H1 (cell line): ENCODE measurements around the gene C9orf152. TPM values are rescaled to one million over a fixed set of nuclear protein-coding genes. Genes with fewer than 3 reads are reported as not detected.
"Not testable (repeated sequence)": the region's sequence is repeated elsewhere in the genome, so short reads cannot be mapped to it uniquely, and the experiment has no call there.

Experiments
- CTCF ChIA-PET: fragments of 300-600 bp; sonication (Branson Sonifier 250); formaldehyde crosslinking; loops from one replicate; lab custom pipeline; 2021; ENCODE audit not compliant: partially characterized antibody; lab: Charles Lee
- POLR2A ChIA-PET: fragments of 300-600 bp; sonication (Branson Sonifier 250); formaldehyde crosslinking; loops from one replicate; lab custom pipeline; 2021; ENCODE audit warnings: inconsistent platforms; ENCODE audit not compliant: partially characterized antibody; lab: Charles Lee
- DNase-seq, 2 experiments: peaks; one replicate each; pipeline versions ENCODE4 v3.0.0 to v3.0.0-alpha.2; 2010 to 2022; ENCODE audit warnings: low spot score in 2 of 2, low read depth in 1 of 2, mixed read lengths in 1 of 2
- FAIRE-seq: peaks from 2 replicates; lab custom pipeline; 2011; peaks lifted over from hg19 to GRCh38; lab: Jason Lieb, UNC
- H2AFZ ChIP-seq: 2 replicates; pipeline ENCODE4 v1.8.1; 2012; ENCODE audit warnings: low read length, inconsistent platforms
- H2AK5ac ChIP-seq: 2 replicates; pipeline ENCODE4 v1.6.1; 2013; ENCODE audit warnings: low read depth, low read length
- H2BK120ac ChIP-seq: replicated peaks from 2 replicates; pipeline ENCODE3; 2013; ENCODE audit warnings: low read depth, low read length, inconsistent platforms
- H2BK12ac ChIP-seq: 2 replicates; pipeline ENCODE4 v1.6.1; 2013; ENCODE audit warnings: low read depth, low read length
- H2BK15ac ChIP-seq: 2 replicates; pipeline ENCODE4 v1.6.1; 2013; ENCODE audit warnings: low read length
- H2BK20ac ChIP-seq: 2 replicates; pipeline ENCODE4 v1.6.1; 2013; ENCODE audit warnings: low read length
- H2BK5ac ChIP-seq: 2 replicates; pipeline ENCODE4 v1.6.1; 2013; ENCODE audit warnings: low read depth, low read length
- H3K14ac ChIP-seq: 2 replicates; pipeline ENCODE4 v1.6.1; 2013; ENCODE audit warnings: inconsistent platforms; ENCODE audit not compliant: insufficient read length
- H3K18ac ChIP-seq: 2 replicates; pipeline ENCODE4 v1.6.1; 2013; ENCODE audit warnings: low read length; ENCODE audit errors: extremely low read depth
- H3K23ac ChIP-seq: 2 replicates; pipeline ENCODE4 v1.6.1; 2013; ENCODE audit warnings: inconsistent platforms; ENCODE audit not compliant: insufficient read length
- H3K23me2 ChIP-seq: 2 replicates; pipeline ENCODE4 v1.6.1; 2013; ENCODE audit warnings: low read depth, low read length
- H3K27ac ChIP-seq: 2 replicates; pipeline ENCODE4 v1.6.1; 2011; ENCODE audit warnings: low read depth, low read length, inconsistent platforms
- H3K27me3 ChIP-seq, 4 experiments: replicated peaks in 1 of 4; 1 replicate in 1 of 4; 2 replicates in 3 of 4; pipeline versions ENCODE4 v1.6.1 to v1.8.1; 2011 to 2013; ENCODE audit warnings: low read length in 3 of 4, mild to moderate bottlenecking in 3 of 4, inconsistent platforms in 2 of 4, mixed read lengths in 2 of 4, moderate library complexity in 1 of 4; ENCODE audit not compliant: control insufficient read depth in 3 of 4, insufficient read depth in 3 of 4; ENCODE audit errors: extremely low read depth in 1 of 4
- H3K36me3 ChIP-seq, 4 experiments: 2 replicates each; pipeline versions ENCODE4 v1.6.1 to v1.8.1; 2011 to 2013; ENCODE audit warnings: mild to moderate bottlenecking in 4 of 4, low read length in 3 of 4, moderate library complexity in 2 of 4, control low read depth in 1 of 4, inconsistent platforms in 1 of 4; ENCODE audit not compliant: insufficient read depth in 4 of 4, control insufficient read depth in 2 of 4
- H3K4ac ChIP-seq: replicated peaks from 2 replicates; pipeline ENCODE3; 2013; ENCODE audit warnings: low read length, low read depth, mixed read lengths, inconsistent platforms; ENCODE audit not compliant: insufficient read length
- H3K4me1 ChIP-seq, 4 experiments: replicated peaks in 1 of 4; 1 replicate in 1 of 4; 2 replicates in 3 of 4; pipeline versions ENCODE4 v1.6.1 to v1.8.1; 2011 to 2013; ENCODE audit warnings: low read length in 3 of 4, inconsistent platforms in 2 of 4, mixed read lengths in 1 of 4; ENCODE audit not compliant: insufficient read depth in 4 of 4, control insufficient read depth in 3 of 4
- H3K4me2 ChIP-seq, 2 experiments: 2 replicates each; pipeline versions ENCODE4 v1.6.1 to v1.8.1; 2011 to 2013; ENCODE audit warnings: low read depth in 2 of 2, low read length in 2 of 2, control low read depth in 1 of 2, inconsistent platforms in 1 of 2, mild to moderate bottlenecking in 1 of 2; ENCODE audit not compliant: insufficient read depth in 1 of 2
- H3K4me3 ChIP-seq, 4 experiments: fragments of 200-600, 300-600 bp in 1 of 4; sonication (generic), shearing (Covaris generic), sonication (Bioruptor Twin) in 1 of 4; 2 replicates each; pipeline versions ENCODE4 v1.5.1 to v1.8.1; 2011 to 2016; ENCODE audit warnings: low read length in 4 of 4, low read depth in 3 of 4, control low read depth in 2 of 4, inconsistent platforms in 2 of 4, mild to moderate bottlenecking in 2 of 4, mixed read lengths in 1 of 4, moderate library complexity in 1 of 4; ENCODE audit not compliant: insufficient read depth in 2 of 4; ENCODE audit errors: extremely low read depth in 1 of 4
- H3K56ac ChIP-seq: replicated peaks from 2 replicates; pipeline ENCODE3; 2013; ENCODE audit warnings: low read depth, mild to moderate bottlenecking, mixed read lengths, low read length, inconsistent platforms; ENCODE audit not compliant: insufficient read length
- H3K79me1 ChIP-seq: 2 replicates; pipeline ENCODE4 v1.6.1; 2013; ENCODE audit warnings: low read depth, low read length, control low read depth
- H3K79me2 ChIP-seq, 2 experiments: 2 replicates each; pipeline versions ENCODE4 v1.6.1 to v1.8.1; 2012 to 2013; ENCODE audit warnings: low read length in 2 of 2, mild to moderate bottlenecking in 2 of 2, inconsistent platforms in 1 of 2; ENCODE audit not compliant: insufficient read depth in 2 of 2, control insufficient read depth in 1 of 2
- H3K9ac ChIP-seq, 4 experiments: replicated peaks in 1 of 4; 1 replicate in 1 of 4; 2 replicates in 3 of 4; pipeline versions ENCODE4 v1.6.1 to v1.8.1; 2011 to 2013; ENCODE audit warnings: low read depth in 3 of 4, low read length in 3 of 4, control low read depth in 2 of 4, mild to moderate bottlenecking in 2 of 4, moderate library complexity in 2 of 4, inconsistent platforms in 1 of 4; ENCODE audit errors: extremely low read depth in 1 of 4
- H3K9me3 ChIP-seq, 2 experiments: 2 replicates each; pipeline versions ENCODE4 v1.6.1 to v1.8.1; 2012 to 2013; ENCODE audit warnings: mild to moderate bottlenecking in 2 of 2, moderate library complexity in 2 of 2, control low read depth in 1 of 2, inconsistent platforms in 1 of 2, low read depth in 1 of 2, low read length in 1 of 2, mixed read lengths in 1 of 2; ENCODE audit not compliant: insufficient read depth in 2 of 2
- H4K20me1 ChIP-seq, 2 experiments: replicated peaks in 1 of 2; 2 replicates each; pipeline versions ENCODE3 to v1.8.1; 2011 to 2013; ENCODE audit warnings: inconsistent platforms in 2 of 2, low read length in 2 of 2, mild to moderate bottlenecking in 1 of 2; ENCODE audit not compliant: insufficient read depth in 2 of 2, control insufficient read depth in 1 of 2
- H4K5ac ChIP-seq: 2 replicates; pipeline ENCODE4 v1.6.1; 2013; ENCODE audit warnings: low read length, low read depth, mixed read lengths, inconsistent platforms; ENCODE audit not compliant: insufficient read length
- H4K8ac ChIP-seq: 2 replicates; pipeline ENCODE4 v1.8.0; 2013; ENCODE audit warnings: mild to moderate bottlenecking, moderate library complexity, low read length, inconsistent platforms; ENCODE audit not compliant: insufficient read depth; ENCODE audit errors: extremely low read depth
- H4K91ac ChIP-seq: replicated peaks from 2 replicates; pipeline ENCODE3; 2013; ENCODE audit warnings: low read length, mixed read lengths, inconsistent platforms; ENCODE audit not compliant: insufficient read length
- WGBS, 2 experiments: shearing (Covaris generic) in 1 of 2; methylation state at CpG; one replicate each; pipeline versions ENCODE4 v1.1.6 to v1.1.7; 2013 to 2015; ENCODE audit warnings: low lambda C conversion rate in 2 of 2, mixed read lengths in 2 of 2, inconsistent platforms in 1 of 2, low coverage in 1 of 2, missing lambda C conversion rate in 1 of 2; ENCODE audit not compliant: insufficient replicate concordance in 2 of 2, insufficient coverage in 1 of 2, insufficient read length in 1 of 2; ENCODE audit errors: extremely low coverage in 1 of 2, missing lambda C conversion rate in 1 of 2; 5-methylcytosine and 5-hydroxymethylcytosine counted together
- polyA plus RNA-seq, 7 experiments: library from polyadenylated mRNA; depleted of rRNA in 3 of 7; stranded (reverse) in 5 of 7; unstranded in 2 of 7; fragments of >200 nt in 5 of 7; fragments of 200-250 nt in 2 of 7; gene quantifications; 1 replicate in 5 of 7; 2 replicates in 1 of 7; 4 replicates in 1 of 7; pipeline versions ENCODE4 v1.2.1 to v1.2.3, GENCODE V29; 2011 to 2013; ENCODE audit warnings: missing spikeins in 2 of 7, mixed read lengths in 2 of 7
- total RNA-seq: library from RNA; stranded (reverse); fragmentation: NEBNext Ultra II Directional; extraction: Animal tissue kit (Norgen Biotek cat#: 25700); gene quantifications from 2 replicates; pipeline ENCODE4 v1.2.1, GENCODE V29; 2021

Gene C9orf152
- total and polyA plus RNA-seq, 2 of the 8 experiments (the other 6 are each of a cell fraction or from before 2014, with no cell fraction given): not detected

GRCh38 chr9:110205612-110206011 is 2.3 kb downstream of the C9orf152 start:
- not testable (repeated sequence) for H3K23ac ChIP-seq, H3K14ac ChIP-seq, H3K4me3 ChIP-seq, FAIRE-seq, H2BK12ac ChIP-seq, H2BK20ac ChIP-seq, H3K9me3 ChIP-seq, H3K27ac ChIP-seq, H3K4ac ChIP-seq, H4K91ac ChIP-seq, DNase-seq, H2BK15ac ChIP-seq, H3K79me1 ChIP-seq, H3K23me2 ChIP-seq, H2BK120ac ChIP-seq, H2AFZ ChIP-seq, H2BK5ac ChIP-seq, H3K36me3 ChIP-seq, H3K79me2 ChIP-seq, H3K27me3 ChIP-seq, H3K4me1 ChIP-seq, H3K4me2 ChIP-seq, H4K20me1 ChIP-seq, H3K9ac ChIP-seq, H2AK5ac ChIP-seq, H4K8ac ChIP-seq, H4K5ac ChIP-seq, H3K56ac ChIP-seq, H3K18ac ChIP-seq
- CTCF ChIA-PET: interaction anchor here (1.2 to 5.6 kb wide), 3 partner anchors 9 to 21 kb away, joined by 3 to 42 read pairs (median 14); no protein-coding TSS in a partner anchor
- POLR2A ChIA-PET: interaction anchor here (0.7 kb wide), 1 partner anchor 230 kb away, joined by 3 read pairs; no protein-coding TSS in a partner anchor
- WGBS, 2 experiments: 83% methylated on average over 5 of the region's 5 CpGs; no CpG with 5 or more reads in 1 of the 2 experiments
